GM23248 (cell line): ENCODE results near the gene TC2N.

ENCODE experiments used
- EZH2 ChIP-seq: fragments of 200-600 bp; sonication (generic); IDR thresholded peaks from 2 replicates; pipeline ENCODE4 v1.6.1; 2018; ENCODE audit warnings: antibody characterized with exemption, mild to moderate bottlenecking; ENCODE audit not compliant: insufficient read depth, poor library complexity, severe bottlenecking
- EZH2phosphoT487 ChIP-seq: fragments of 200-600 bp; sonication (generic); IDR thresholded peaks from 2 replicates; pipeline ENCODE4 v1.6.1; 2018; ENCODE audit warnings: antibody characterized with exemption, moderate library complexity, mild to moderate bottlenecking, low read depth; ENCODE audit not compliant: insufficient read depth

- TF ChIP-seq EZH2 (no peak), EZH2phosphoT487 (no peak)
Observed at GRCh38 chr14:91732859-91733477, 134.4 kb downstream of the TC2N start.
